GM12875 (cell line): ENCODE measurements around the gene NSD1.

Experiments
- H3K4me3 ChIP-seq: one replicate; pipeline ENCODE4 v1.5.1; 2011; ENCODE audit warnings: low read depth, low read length, control low read depth
- TF ChIP-seq, protein P1 (sequence below): IDR thresholded peaks from 2 replicates; pipeline ENCODE4 v1.5.1; 2011; ENCODE audit warnings: low read depth, mild to moderate bottlenecking, control low read depth, inconsistent platforms, low read length, moderate library complexity, borderline replicate concordance; ENCODE audit not compliant: insufficient read depth

The NSD1 gene

DNA sequence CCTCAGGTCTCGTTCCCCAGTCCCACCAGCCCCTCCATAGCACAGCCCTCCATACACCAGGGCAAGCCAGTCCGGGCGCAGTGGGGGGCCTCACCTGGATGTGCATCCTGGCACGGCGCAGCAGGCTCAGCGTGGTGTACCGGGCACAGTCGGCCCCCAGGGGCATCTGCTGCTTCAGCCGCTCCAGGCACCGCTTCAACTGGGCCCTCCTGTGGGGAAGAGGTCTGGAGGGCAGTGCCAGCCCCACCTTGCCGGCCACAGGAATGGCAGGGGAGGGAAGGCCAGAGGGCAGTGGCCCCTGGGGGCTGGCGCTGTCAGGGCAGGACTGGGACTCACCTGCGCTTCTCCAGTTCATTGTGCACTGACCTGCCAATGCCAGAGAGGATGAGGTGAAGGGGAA, 176.8 kb downstream of the NSD1 start:
- peak overlapping the region; percentile 66 for H3K4me3 ChIP-seq
- TF ChIP-seq, protein P1, sequence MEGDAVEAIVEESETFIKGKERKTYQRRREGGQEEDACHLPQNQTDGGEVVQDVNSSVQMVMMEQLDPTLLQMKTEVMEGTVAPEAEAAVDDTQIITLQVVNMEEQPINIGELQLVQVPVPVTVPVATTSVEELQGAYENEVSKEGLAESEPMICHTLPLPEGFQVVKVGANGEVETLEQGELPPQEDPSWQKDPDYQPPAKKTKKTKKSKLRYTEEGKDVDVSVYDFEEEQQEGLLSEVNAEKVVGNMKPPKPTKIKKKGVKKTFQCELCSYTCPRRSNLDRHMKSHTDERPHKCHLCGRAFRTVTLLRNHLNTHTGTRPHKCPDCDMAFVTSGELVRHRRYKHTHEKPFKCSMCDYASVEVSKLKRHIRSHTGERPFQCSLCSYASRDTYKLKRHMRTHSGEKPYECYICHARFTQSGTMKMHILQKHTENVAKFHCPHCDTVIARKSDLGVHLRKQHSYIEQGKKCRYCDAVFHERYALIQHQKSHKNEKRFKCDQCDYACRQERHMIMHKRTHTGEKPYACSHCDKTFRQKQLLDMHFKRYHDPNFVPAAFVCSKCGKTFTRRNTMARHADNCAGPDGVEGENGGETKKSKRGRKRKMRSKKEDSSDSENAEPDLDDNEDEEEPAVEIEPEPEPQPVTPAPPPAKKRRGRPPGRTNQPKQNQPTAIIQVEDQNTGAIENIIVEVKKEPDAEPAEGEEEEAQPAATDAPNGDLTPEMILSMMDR, result no peak

DNA sequence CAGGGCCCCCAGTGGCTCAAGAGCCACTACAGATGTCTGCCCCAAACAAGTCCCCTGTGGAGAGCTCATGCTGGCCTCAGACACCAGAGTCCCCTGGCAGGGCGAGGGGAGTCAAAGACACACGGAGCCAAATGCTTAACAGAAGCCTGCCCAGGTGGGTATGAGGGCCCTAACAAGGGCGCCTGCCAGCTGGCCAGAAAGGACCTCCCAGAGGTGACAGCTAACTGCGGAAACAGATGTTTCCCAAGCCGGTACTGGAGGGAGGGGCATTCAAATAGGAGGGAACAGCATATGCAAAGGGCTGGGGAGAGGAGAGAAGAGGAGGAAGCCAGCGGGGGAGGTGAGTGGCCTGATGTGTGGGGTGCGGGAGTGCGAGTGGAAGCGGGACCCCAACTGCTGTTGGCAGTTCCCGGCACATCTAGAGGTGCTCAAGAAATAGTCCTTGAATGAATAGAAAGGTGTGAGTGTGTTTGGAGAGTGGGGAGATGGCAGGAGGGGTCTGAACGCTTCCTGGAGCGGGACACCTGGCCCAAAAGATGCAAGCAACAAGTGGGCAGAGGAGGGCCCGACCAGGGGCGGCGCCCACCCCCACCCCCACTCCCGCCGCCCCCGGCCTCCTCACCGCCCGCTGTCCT, 177.3 kb downstream of the NSD1 start:
- H3K4me3 ChIP-seq, result peak overlapping the region; percentile 66
- TF ChIP-seq, protein P1, result no peak

DNA sequence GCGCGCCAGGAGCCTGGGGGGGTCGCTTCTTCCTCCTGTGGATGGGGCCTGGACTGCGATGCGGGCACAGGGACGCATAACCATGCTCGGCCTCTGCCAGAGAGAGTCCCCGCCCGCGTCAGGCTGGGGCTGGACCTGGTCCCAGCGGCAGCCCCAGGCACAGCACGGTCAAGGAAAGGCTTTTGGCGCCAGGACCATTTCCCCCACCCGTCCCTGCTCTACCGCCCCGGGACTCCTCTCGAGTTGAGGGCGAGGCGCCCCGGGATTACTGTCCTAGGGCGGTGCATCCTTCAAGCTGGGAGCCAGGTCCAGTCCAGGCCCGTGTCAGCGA, 177.8 kb downstream of the NSD1 start:
- TF ChIP-seq, protein P1, result no peak
- H3K4me3 ChIP-seq, result peak overlapping the region; percentile 66

DNA sequence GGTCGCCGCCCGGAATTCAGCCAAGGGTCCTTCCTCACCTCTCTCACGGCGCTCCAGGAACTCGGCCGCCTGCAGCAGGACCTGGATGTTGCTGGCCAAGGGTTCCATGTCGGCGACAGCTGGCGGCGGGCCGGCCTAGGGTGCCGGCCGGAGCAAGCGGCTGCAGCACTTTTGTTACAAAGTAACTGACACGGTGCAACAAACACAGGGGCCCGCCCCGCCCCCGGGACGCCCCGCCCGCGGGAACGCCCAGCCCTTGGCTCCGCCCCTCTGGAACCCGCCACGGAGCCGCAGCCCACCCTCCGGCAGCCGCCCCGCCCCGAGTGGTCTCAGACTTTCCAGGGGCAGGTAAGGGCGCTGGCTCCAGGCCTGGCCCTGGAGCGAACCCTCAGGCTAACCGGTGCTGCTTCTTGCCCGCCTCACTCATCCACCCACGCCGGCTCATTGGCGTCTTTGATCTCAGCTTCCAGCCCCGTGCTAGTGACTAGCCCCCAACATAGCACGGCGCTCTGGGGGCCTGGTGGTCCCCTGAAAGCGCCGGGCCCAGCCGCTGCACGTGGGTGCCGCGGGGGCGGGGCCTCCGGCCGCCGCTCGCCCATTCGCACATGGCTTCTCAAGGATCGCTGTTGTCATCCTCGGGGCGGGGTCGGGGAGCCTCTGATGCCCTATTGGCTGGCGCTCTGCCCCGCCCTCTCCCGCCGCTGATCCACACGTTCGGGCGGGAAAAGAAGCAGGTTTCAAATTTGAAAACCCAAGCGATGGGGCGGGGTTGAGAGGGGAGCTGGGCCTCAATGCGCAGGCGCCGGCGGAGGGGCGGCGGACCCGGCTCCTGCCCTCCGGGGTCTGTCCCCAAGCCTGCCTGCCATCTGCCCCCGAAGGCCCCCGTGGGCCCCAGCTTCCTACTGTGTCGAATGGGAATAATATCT, 178.4 kb downstream of the NSD1 start, which contains the start of gene MXD3:
MXD3 (minus strand) TSS at position 176 of the 926 bp plus-strand sequence; CDS start at position 108, 68 bp downstream.
- TF ChIP-seq, protein P1, result no peak
- peak within 1 kb of the TSS; percentile 66 for H3K4me3 ChIP-seq

DNA sequence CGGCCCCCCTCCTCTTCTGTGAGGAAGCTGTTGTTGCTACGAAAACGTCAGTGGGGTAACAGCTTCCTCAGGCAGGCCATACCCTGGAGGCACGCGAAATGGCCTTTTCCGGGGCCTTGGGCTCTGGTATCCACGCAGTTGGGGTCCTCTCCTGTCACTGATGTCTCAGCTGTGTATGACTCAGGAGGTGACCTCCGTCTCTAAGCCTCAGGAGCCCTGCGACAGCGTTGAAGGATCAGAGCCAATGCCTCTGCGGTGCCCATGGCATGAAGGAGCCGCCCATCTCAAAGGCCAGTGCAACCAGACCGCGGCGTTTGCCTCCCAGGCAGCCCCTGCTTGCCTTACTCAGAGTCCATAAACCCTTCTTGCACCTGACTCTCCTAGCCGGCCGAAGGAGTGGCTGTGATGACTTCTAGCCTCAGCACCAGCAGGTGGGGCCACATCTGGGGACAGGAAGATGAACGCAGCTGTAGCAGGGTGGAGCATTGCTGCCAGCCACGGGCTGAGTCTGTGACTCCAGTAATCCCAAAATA, 179.1 kb downstream of the NSD1 start:
- TF ChIP-seq, protein P1, result peak; percentile 9; the same call in 1 of the 2 replicates
- H3K4me3 ChIP-seq, result peak overlapping the region; percentile 46

DNA sequence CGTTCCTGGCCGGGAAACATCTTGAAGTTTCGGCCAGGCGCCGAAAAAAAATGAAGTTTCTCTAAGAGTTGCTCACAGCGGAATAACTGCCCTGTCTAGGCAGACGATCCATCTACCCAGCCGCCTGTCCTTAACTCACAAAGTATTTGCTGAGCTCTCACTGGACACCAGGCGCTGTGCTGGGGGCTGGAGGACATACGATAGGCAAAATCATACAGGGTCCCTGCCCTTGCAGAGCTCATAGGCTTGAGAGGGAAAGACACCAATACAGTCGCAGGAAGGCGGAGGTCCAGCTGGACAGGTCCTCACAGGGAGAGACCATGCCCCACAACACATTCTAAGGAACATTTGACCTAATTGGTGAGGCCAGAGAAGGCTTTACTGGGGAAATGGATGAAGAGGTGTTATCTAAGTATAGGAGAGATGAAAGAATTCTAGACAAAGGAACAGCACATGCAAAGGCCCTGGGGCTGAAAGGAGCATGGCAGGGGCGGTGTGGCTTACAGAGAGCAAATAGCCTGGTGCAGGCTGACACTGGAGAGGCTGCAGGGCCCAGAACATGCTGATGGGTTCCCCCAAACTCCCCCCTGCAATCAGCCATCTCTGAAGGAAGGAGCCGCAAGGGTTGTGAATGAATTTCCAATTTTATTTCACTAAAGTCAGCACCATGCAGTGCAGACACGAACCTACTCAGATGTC, 180.1 kb downstream of the NSD1 start:
- TF ChIP-seq, protein P1, result no peak
- H3K4me3 ChIP-seq, result no peak overlapping the region
